ENCODE data around the gene WWOX. TPM values are rescaled to one million over a fixed set of nuclear protein-coding genes. Genes with fewer than 3 reads are reported as not detected.
A peak's percentile ranks its signal among the peaks of the same experiment; 100 is the strongest.

The WWOX gene
- total RNA-seq, 1 donor from 2014 or later, result 34.9 TPM

- DNase-seq (ENCODE audit: low read depth), result no peak
- no peak overlapping the region for H3K4me3 ChIP-seq (ENCODE audit: low read depth, low read length)
- no peaks in the 10 kb centered on the region for H3K27me3 ChIP-seq (ENCODE audit: control insufficient read depth, insufficient read depth, low read length)
- H3K36me3 ChIP-seq (ENCODE audit: control insufficient read depth, insufficient read depth, low read length), result no peaks in the 10 kb centered on the region
- TF ChIP-seq, protein P1, sequence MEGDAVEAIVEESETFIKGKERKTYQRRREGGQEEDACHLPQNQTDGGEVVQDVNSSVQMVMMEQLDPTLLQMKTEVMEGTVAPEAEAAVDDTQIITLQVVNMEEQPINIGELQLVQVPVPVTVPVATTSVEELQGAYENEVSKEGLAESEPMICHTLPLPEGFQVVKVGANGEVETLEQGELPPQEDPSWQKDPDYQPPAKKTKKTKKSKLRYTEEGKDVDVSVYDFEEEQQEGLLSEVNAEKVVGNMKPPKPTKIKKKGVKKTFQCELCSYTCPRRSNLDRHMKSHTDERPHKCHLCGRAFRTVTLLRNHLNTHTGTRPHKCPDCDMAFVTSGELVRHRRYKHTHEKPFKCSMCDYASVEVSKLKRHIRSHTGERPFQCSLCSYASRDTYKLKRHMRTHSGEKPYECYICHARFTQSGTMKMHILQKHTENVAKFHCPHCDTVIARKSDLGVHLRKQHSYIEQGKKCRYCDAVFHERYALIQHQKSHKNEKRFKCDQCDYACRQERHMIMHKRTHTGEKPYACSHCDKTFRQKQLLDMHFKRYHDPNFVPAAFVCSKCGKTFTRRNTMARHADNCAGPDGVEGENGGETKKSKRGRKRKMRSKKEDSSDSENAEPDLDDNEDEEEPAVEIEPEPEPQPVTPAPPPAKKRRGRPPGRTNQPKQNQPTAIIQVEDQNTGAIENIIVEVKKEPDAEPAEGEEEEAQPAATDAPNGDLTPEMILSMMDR (IDR thresholded peaks at IDR 0.05; ENCODE audit: insufficient read depth, low read length, poor library complexity, severe bottlenecking), result no peak
Observed at GRCh38 chr16:79041206-79041605, 941.8 kb downstream of the WWOX start.

DNA sequence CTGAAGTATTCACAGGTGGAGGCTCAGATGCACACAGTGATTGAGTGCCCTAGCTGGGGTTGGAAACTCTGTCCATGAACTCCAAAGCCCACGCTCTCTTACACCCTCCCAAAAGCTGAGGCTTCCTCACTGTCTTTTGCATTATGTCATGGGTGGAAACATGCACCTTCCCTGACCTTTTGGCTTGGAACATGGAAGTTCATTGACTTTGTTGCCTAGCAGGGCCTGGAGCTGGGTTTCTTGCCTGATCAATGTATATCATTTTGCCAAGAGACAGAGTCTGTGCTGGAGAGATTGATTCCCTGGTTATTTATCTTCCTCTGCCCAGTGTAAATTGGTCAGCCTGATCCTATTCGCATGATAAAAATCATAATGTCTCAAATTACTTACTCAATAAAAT, 942.7 kb downstream of the WWOX start:
- DNase-seq (ENCODE audit: low read depth), result no peak
- Histone ChIP-seq H3K27me3 (ENCODE audit: control insufficient read depth, insufficient read depth, low read length) (no peaks in the 10 kb centered on the region), H3K4me3 (ENCODE audit: low read depth, low read length) (no peak overlapping the region), H3K36me3 (ENCODE audit: control insufficient read depth, insufficient read depth, low read length) (no peaks in the 10 kb centered on the region)
- TF ChIP-seq, protein P1 (IDR thresholded peaks at IDR 0.05; ENCODE audit: insufficient read depth, low read length, poor library complexity, severe bottlenecking), result no peak

DNA sequence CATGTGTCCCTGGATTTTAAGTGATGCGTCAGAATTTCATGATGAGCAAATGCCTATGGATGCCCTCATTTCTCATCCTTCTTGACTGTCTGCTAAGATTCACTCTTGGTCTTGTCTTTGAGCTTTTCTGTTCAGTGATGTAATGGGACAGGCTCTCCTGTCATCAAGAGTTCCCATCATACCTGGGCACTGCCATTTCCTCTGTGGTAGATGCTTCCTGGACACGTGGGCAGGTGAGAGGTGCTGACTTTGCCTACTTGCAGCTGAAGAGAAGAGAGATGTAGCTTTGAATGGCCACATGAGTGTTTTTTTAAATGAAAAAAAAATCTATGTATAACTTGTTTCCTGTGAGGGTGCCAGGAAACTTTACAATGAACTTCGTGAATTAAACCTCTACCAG, 943.4 kb downstream of the WWOX start:
- no peaks in the 10 kb centered on the region for H3K27me3 ChIP-seq (ENCODE audit: control insufficient read depth, insufficient read depth, low read length)
- TF ChIP-seq, protein P1 (IDR thresholded peaks at IDR 0.05; ENCODE audit: insufficient read depth, low read length, poor library complexity, severe bottlenecking), result no peak
- H3K36me3 ChIP-seq (ENCODE audit: control insufficient read depth, insufficient read depth, low read length), result no peaks in the 10 kb centered on the region
- H3K4me3 ChIP-seq (ENCODE audit: low read depth, low read length), result no peak overlapping the region
- no peak for DNase-seq (ENCODE audit: low read depth)

DNA sequence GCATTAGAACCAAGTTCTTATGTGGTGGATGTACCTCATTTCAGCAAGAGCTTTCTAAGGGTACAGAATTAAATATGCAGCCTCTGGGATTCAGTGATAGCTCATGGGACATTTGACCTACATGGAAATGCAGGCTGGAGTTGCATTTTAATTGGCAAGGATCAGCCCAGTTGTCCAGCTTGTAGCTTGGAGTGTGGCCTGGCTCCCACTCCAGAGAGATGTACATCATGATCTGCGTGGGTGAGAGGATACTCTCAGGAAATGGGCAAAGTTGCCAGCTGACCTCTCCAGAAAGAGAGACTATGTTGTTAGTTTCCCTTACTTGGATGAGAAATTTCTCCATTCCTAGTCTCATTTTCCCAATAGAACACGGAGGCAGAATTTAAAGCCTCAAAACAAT, 945.7 kb downstream of the WWOX start:
- Histone ChIP-seq H3K4me3 (ENCODE audit: low read depth, low read length) (no peak overlapping the region), H3K36me3 (ENCODE audit: control insufficient read depth, insufficient read depth, low read length) (no peaks in the 10 kb centered on the region), H3K27me3 (ENCODE audit: control insufficient read depth, insufficient read depth, low read length) (no peaks in the 10 kb centered on the region)
- DNase-seq (ENCODE audit: low read depth), result no peak
- TF ChIP-seq, protein P1 (IDR thresholded peaks at IDR 0.05; ENCODE audit: insufficient read depth, low read length, poor library complexity, severe bottlenecking), result no peak

DNA sequence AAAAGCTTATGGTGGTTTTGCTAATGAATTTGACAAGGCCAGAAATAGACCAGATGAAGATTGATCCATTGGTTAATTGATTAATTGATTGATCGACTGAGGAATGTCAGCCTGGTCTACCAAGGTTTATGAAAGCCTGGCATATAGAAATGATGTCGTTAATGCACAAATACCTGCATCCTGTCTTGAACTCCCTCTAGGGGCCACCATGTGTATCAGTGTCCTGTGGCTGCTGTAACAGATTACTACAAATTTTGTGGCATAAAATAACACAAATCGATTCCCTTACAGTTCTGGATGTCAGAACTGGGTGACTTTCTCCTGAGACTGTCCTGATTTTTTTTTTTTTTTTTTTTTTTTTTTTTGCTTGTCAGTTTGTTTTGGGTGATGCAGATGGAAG, 947.9 kb downstream of the WWOX start:
- TF ChIP-seq, protein P1 (IDR thresholded peaks at IDR 0.05; ENCODE audit: insufficient read depth, low read length, poor library complexity, severe bottlenecking), result peak; percentile 42
- Histone ChIP-seq H3K27me3 (ENCODE audit: control insufficient read depth, insufficient read depth, low read length) (no peaks in the 10 kb centered on the region), H3K36me3 (ENCODE audit: control insufficient read depth, insufficient read depth, low read length) (no peaks in the 10 kb centered on the region), H3K4me3 (ENCODE audit: low read depth, low read length) (no peak overlapping the region)
- DNase-seq (ENCODE audit: low read depth), result no peak

DNA sequence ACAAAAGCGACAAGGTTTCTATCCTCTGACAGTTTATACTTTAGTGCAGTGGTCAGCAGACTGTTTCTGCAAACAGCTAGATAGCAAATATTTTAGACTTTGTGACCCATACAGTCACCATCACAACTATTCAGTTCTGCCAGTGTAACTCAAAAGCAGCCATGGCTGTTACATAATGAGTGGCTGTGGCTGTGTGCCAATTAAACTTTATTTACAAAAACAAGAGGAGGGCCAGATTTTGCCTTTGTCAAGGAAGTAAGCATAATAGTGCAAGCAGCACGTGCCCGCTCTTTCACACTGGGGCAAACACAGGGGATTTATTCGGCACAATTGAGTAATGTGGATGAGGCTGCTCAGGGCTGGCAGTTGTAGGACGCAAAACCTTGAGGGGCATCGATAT, 949.6 kb downstream of the WWOX start:
- Histone ChIP-seq H3K36me3 (ENCODE audit: control insufficient read depth, insufficient read depth, low read length) (no peaks in the 10 kb centered on the region), H3K4me3 (ENCODE audit: low read depth, low read length) (no peak overlapping the region)

More for the DNA sequence above, 949.6 kb downstream of the WWOX start:
- DNase-seq (ENCODE audit: low read depth), result no peak
- TF ChIP-seq, protein P1 (IDR thresholded peaks at IDR 0.05; ENCODE audit: insufficient read depth, low read length, poor library complexity, severe bottlenecking), result no peak
- H3K27me3 ChIP-seq (ENCODE audit: control insufficient read depth, insufficient read depth, low read length), result no peaks in the 10 kb centered on the region

All from kidney epithelial cell (primary cell).